Skeletal muscle tissue (tissue), 4 donors: ENCODE data around the gene ABHD17B. TPM values are rescaled to one million over a fixed set of nuclear protein-coding genes. Genes with fewer than 3 reads are reported as not detected.
"Not testable (repeated sequence)": the region's sequence is repeated elsewhere in the genome, so short reads cannot be mapped to it uniquely, and the experiment has no call there.

Experiments used
- H3K27ac ChIP-seq: one replicate; pipeline ENCODE4 v1.7.0; 2013; ENCODE audit warnings: mild to moderate bottlenecking, low read depth, low read length, inconsistent platforms
- H3K27me3 ChIP-seq, 3 donors: one replicate each; pipeline ENCODE4 v1.7.0; 2013; ENCODE audit warnings: low read length in 3 of 3; ENCODE audit not compliant: control insufficient read depth in 3 of 3, insufficient read depth in 3 of 3
- H3K36me3 ChIP-seq, 3 donors: one replicate each; pipeline ENCODE4 v1.7.0; 2013; ENCODE audit warnings: low read length in 3 of 3; ENCODE audit not compliant: control insufficient read depth in 3 of 3, insufficient read depth in 3 of 3
- H3K4me1 ChIP-seq, 3 donors: one replicate each; pipeline ENCODE4 v1.7.0; 2013; ENCODE audit warnings: low read length in 3 of 3, mild to moderate bottlenecking in 3 of 3; ENCODE audit not compliant: control insufficient read depth in 3 of 3, insufficient read depth in 3 of 3
- H3K4me3 ChIP-seq, 3 donors: one replicate each; pipeline ENCODE4 v1.7.0; 2013; ENCODE audit warnings: low read length in 3 of 3
- H3K9ac ChIP-seq, 3 donors: one replicate each; pipeline ENCODE4 v1.7.0; 2013; ENCODE audit warnings: low read length in 3 of 3, mild to moderate bottlenecking in 3 of 3, moderate library complexity in 2 of 3, low read depth in 1 of 3
- H3K9me3 ChIP-seq, 3 donors: one replicate each; pipeline ENCODE4 v1.7.0; 2013; ENCODE audit warnings: low read length in 3 of 3; ENCODE audit not compliant: control insufficient read depth in 3 of 3
- total RNA-seq: library from RNA; depleted of rRNA; stranded (reverse); fragments of >200 nt; gene quantifications from one replicate; pipeline ENCODE4 v1.2.3, GENCODE V29; 2014
- donor health status: Osteomylitis.

ABHD17B gene
- total RNA-seq, 1 donor from 2014 or later: 57.4 TPM

- H3K4me3 ChIP-seq: no peak overlapping the region
Observed at GRCh38 chr9:71916834-71917534, 6.0 kb upstream of the ABHD17B start.

GRCh38 chr9:71915495-71915894, 4.5 kb upstream of the ABHD17B start:
- peaks cover 5 to 17% (median 5%) of the 10 kb centered on the region in 3 donors for H3K4me1 ChIP-seq
- H3K4me3 ChIP-seq: no peak overlapping the region
- H3K9me3 ChIP-seq: no peaks in the 10 kb centered on the region
- no peaks in the 10 kb centered on the region for H3K36me3 ChIP-seq
- H3K27ac ChIP-seq: no peak overlapping the region
- no peaks in the 10 kb centered on the region for H3K27me3 ChIP-seq
- no peak overlapping the region for H3K9ac ChIP-seq

More at GRCh38 chr9:71916834-71917534, 6.0 kb upstream of the ABHD17B start:
- Histone ChIP-seq H3K4me1 (peaks cover 5 to 10% (median 5%) of the 10 kb centered on the region in 3 donors), H3K9me3 (no peaks in the 10 kb centered on the region), H3K9ac (no peak overlapping the region), H3K27ac (no peak overlapping the region), H3K36me3 (no peaks in the 10 kb centered on the region), H3K27me3 (no peaks in the 10 kb centered on the region)

GRCh38 chr9:71911908-71912335, 929 bp upstream of the ABHD17B start:
- Histone ChIP-seq H3K9ac (peak overlapping the region; percentile 90 to 93 (median 93)), H3K36me3 (no peaks in the 10 kb centered on the region), H3K4me3 (peak overlapping the region; percentile 91 to 98 (median 96)), H3K9me3 (no peaks in the 10 kb centered on the region), H3K27ac (peak overlapping the region; percentile 90), H3K27me3 (no peaks in the 10 kb centered on the region), H3K4me1 (peaks cover 5 to 31% (median 11%) of the 10 kb centered on the region in 3 donors)

- Histone ChIP-seq H3K4me3 (peak overlapping the region; percentile 90 to 96 (median 95)), H3K27me3 (no peaks in the 10 kb centered on the region), H3K36me3 (no peaks in the 10 kb centered on the region), H3K9ac (peak overlapping the region; percentile 89 to 93 (median 90)), H3K9me3 (no peaks in the 10 kb centered on the region), H3K27ac (peak overlapping the region; percentile 90), H3K4me1 (peaks cover 5 to 31% (median 11%) of the 10 kb centered on the region in 3 donors)
Observed at GRCh38 chr9:71910650-71911060, 338 bp downstream of the ABHD17B start.

- no peaks in the 10 kb centered on the region for H3K9me3 ChIP-seq
- peaks cover 5 to 31% (median 11%) of the 10 kb centered on the region in 3 donors for H3K4me1 ChIP-seq
- peak overlapping the region; percentile 90 for H3K27ac ChIP-seq
- peak overlapping the region; percentile 89 to 93 (median 90) for H3K9ac ChIP-seq
- no peaks in the 10 kb centered on the region for H3K27me3 ChIP-seq
- H3K36me3 ChIP-seq: no peaks in the 10 kb centered on the region
- H3K4me3 ChIP-seq: peak overlapping the region; percentile 90 to 96 (median 95)
Observed at GRCh38 chr9:71909887-71910649, 925 bp downstream of the ABHD17B start.

GRCh38 chr9:71908825-71909224, 2.2 kb downstream of the ABHD17B start:
- Histone ChIP-seq H3K9ac (peak overlapping the region; percentile 16 to 93 (median 89)), H3K27ac (no peak overlapping the region), H3K9me3 (no peaks in the 10 kb centered on the region), H3K27me3 (no peaks in the 10 kb centered on the region), H3K4me3 (peak overlapping the region in 2 of 3 donors; percentile 95 to 96), H3K4me1 (peaks cover 5 to 35% (median 15%) of the 10 kb centered on the region in 3 donors), H3K36me3 (no peaks in the 10 kb centered on the region)

- peaks cover 2 to 21% (median 16%) of the 10 kb centered on the region in 3 donors for H3K4me1 ChIP-seq
Observed at GRCh38 chr9:71904076-71904475, 6.9 kb downstream of the ABHD17B start.

GRCh38 chr9:71901695-71902597, 9.0 kb downstream of the ABHD17B start:
- Histone ChIP-seq H3K4me3 (no peak overlapping the region), H3K9me3 (no peaks in the 10 kb centered on the region), H3K9ac (no peak overlapping the region), H3K36me3 (no peaks in the 10 kb centered on the region), H3K27me3 (no peaks in the 10 kb centered on the region), H3K27ac (no peak overlapping the region), H3K4me1 (peaks cover 2 to 11% (median 7%) of the 10 kb centered on the region in 3 donors)

More at GRCh38 chr9:71904076-71904475, 6.9 kb downstream of the ABHD17B start:
- no peaks in the 10 kb centered on the region for H3K9me3 ChIP-seq
- no peaks in the 10 kb centered on the region for H3K27me3 ChIP-seq
- H3K4me3 ChIP-seq: no peak overlapping the region
- H3K36me3 ChIP-seq: no peaks in the 10 kb centered on the region
- H3K27ac ChIP-seq: no peak overlapping the region
- H3K9ac ChIP-seq: no peak overlapping the region

GRCh38 chr9:71898756-71899155, 12.2 kb downstream of the ABHD17B start:
- not testable (repeated sequence) for H3K9me3 ChIP-seq, H3K36me3 ChIP-seq, H3K4me3 ChIP-seq, H3K9ac ChIP-seq, H3K27me3 ChIP-seq, H3K27ac ChIP-seq
- peaks cover 8 to 14% (median 11%) of the 10 kb centered on the region in 3 donors for H3K4me1 ChIP-seq
